ENCODE data around the gene PTPRJ.

- TF ChIP-seq CTCF (conservative IDR thresholded peaks at IDR 0.05; ENCODE audit: low read depth, low read length) (no peak), EZH2 (IDR thresholded peaks at IDR 0.05; ENCODE audit: borderline replicate concordance, low read depth, low read length, poor library complexity, severe bottlenecking) (no peak)
These were observed 190.2 kb downstream of the PTPRJ start for GRCh38 chr11:48170241-48171233.

Measured in A673 (cell line).